Measurements from ENCODE around the gene P2RX4.
"Not testable (repeated sequence)": the region's sequence is repeated elsewhere in the genome, so short reads cannot be mapped to it uniquely, and the experiment has no call there.

P2RX4 gene, protein sequence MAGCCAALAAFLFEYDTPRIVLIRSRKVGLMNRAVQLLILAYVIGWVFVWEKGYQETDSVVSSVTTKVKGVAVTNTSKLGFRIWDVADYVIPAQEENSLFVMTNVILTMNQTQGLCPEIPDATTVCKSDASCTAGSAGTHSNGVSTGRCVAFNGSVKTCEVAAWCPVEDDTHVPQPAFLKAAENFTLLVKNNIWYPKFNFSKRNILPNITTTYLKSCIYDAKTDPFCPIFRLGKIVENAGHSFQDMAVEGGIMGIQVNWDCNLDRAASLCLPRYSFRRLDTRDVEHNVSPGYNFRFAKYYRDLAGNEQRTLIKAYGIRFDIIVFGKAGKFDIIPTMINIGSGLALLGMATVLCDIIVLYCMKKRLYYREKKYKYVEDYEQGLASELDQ

DNA sequence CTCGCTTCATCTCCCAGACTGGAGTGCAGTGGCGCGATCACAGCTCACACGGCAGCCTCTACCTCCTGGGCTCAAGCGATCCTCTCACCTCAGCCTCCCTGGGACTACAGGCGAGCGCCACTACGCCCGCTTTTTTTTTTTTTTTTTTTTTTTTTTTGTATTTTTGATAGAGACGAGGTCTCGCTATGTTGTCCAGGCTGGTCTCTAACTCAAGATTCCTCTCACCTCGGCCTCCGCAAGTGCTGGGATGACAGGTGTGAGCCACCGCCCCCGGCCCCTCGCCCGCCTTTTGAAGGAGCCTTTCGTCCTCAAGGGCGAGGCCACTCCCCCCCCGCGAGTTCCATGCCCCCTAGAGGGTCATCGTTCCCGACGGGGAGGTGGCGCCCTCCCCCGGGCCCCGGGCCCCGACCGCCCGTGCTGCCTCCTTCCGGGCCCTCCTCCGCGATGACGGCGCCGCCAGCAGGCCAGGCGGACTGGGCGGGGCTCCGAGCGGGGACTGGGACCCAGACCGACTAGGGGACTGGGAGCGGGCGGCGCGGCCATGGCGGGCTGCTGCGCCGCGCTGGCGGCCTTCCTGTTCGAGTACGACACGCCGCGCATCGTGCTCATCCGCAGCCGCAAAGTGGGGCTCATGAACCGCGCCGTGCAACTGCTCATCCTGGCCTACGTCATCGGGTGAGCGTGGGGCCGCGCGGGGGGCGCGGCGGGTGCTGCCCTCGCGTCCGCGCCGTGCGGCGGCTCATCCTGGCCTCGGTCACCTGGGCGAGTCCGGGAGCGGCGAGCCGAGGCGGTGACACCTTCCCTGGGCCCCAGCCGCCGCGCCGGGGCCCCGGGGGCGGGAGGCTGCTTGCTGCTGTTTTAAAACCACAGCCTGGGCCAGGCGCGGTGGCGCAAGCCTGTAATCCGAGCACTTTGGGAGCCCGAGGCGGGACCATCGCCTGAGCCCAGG, at the start of gene P2RX4:
Gene P2RX4 (plus strand): TSS at position 506 of the 949 bp plus-strand sequence. CDS start 36 bp downstream, at position 542.
- DNase-seq (ENCODE audit: low spot score) (peak; percentile 94), FAIRE-seq (peak; percentile 5)

- no peak for DNase-seq (ENCODE audit: low spot score)
- FAIRE-seq: no peak
These were observed 47.5 kb upstream of the P2RX4 start for GRCh38 chr12:121162384-121162783.

DNA sequence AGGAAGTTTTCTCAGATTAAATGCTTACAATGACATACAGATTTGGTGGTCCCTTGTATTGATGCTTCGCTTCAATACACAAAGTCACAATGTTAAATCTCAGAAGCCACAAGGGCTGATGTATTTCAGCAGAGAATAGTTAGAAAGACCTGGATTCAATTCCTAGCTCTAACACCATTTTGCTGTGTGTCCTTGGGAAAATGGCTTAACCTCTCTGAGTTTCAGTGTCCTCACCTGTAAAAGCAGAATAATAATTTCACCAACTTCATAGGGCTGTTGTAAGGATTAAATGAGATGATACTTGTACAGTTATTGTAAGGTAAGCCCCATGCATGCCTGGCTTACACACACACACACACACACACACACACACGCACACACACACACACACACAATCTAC, 46.9 kb upstream of the P2RX4 start:
- FAIRE-seq (no peak), DNase-seq (ENCODE audit: low spot score) (no peak)

- DNase-seq (ENCODE audit: low spot score); FAIRE-seq: not testable (repeated sequence)
These were observed 45.1 kb upstream of the P2RX4 start for GRCh38 chr12:121164839-121165238.

- peak; percentile 32 for FAIRE-seq
These were observed 44.6 kb upstream of the P2RX4 start for GRCh38 chr12:121165316-121165715.

DNA sequence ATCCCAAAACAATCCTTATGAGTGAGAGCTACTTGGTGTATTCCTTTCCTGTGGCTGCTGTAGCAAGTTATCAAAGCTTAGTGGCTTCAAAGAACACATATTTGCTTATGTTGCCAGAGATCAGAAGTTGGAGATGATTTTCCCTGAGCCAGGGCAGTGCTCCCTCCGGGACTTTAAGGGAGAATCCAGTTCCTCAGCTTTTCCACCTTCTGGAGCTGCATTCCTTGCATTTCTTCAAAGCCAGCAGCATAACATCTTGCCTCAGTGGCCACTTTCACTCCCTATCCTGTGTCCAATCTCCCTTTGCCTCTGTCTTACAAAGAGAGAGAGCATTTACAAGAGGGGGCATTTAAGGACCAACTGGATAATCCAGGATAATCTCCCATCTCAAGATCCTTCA, 43.6 kb upstream of the P2RX4 start:
- DNase-seq (ENCODE audit: low spot score) (no peak), FAIRE-seq (no peak)

More at GRCh38 chr12:121165316-121165715, 44.6 kb upstream of the P2RX4 start:
- peak; percentile 60 for DNase-seq (ENCODE audit: low spot score)

- FAIRE-seq (no peak), DNase-seq (ENCODE audit: low spot score) (no peak)
These were observed 42.6 kb upstream of the P2RX4 start for GRCh38 chr12:121167232-121167820.

GRCh38 chr12:121167951-121168350, 42.0 kb upstream of the P2RX4 start:
- FAIRE-seq: no peak
- no peak for DNase-seq (ENCODE audit: low spot score)

DNA sequence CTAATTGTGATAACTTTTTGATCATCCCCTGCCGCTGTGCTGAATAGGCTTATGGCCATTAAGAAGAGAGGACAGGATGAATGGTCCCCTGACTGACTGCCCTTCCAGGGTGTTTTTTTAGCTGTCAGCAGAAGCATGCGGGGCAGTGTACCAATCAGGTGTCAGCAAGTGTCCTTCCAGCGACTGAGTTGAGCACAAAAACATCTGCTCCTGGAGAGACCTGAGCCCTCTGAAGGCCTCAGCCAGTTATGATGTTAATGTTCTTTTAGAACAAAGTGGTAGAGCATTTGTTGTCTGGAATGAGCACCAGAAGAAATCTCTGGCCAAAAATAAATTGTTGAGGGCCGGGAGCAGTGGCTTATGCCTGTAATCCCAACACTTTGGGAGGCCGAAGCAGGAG, 39.8 kb upstream of the P2RX4 start:
- no peak for FAIRE-seq
- no peak for DNase-seq (ENCODE audit: low spot score)

DNA sequence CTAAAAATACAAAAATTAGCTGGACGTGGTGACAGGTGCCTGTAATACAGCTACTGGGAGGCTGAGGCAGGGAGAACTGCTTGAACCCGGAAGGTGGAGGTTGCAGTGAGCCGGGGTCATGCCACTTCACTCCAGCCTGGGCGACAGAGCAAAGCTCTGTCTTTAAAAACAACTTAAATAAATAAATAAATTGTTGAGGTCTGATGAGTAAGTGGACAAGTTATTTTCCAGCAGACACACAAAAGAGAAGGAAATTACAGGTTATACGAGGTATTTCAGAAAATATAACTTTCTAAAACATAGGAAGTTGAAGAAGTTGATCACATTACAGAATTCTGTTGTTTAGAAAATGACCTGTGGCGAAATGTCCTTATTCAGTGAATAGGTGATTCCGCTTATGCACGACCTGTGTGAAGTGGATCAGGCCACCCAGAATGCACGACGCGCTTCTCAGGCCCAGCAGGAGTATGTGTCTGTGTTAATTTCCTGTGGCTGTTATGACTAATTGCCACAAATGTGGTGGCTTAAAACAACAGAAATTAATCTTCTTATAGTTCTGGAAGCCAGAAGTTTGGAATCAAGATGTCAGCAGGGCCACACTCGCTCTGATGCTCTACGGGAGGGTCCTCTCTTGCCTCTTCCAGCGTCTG, 39.2 kb upstream of the P2RX4 start:
- no peak for FAIRE-seq

DNA sequence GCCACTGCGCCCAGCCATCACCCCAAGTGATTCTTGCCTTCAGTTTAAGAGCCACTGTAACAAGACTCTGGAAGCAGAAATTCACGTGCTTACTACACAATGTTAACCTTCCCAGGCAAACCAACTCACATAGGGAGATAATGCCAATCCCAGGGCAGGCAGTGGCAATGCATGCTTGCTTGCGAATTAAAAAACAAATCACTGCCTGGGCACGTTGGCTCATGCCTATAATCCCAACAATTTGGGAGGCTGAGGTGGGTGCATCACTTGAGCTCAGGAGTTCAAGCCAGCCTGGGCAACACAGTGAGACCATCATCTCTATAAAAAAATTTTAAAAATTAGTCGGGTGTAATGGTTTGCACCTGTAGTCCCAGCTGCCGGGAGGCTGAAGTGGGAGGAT, 37.8 kb upstream of the P2RX4 start:
- no peak for DNase-seq (ENCODE audit: low spot score)
- no peak for FAIRE-seq

More for the DNA sequence above, 39.2 kb upstream of the P2RX4 start:
- DNase-seq (ENCODE audit: low spot score): no peak

GRCh38 chr12:121175383-121176119, 34.4 kb upstream of the P2RX4 start:
- FAIRE-seq: no peak

DNA sequence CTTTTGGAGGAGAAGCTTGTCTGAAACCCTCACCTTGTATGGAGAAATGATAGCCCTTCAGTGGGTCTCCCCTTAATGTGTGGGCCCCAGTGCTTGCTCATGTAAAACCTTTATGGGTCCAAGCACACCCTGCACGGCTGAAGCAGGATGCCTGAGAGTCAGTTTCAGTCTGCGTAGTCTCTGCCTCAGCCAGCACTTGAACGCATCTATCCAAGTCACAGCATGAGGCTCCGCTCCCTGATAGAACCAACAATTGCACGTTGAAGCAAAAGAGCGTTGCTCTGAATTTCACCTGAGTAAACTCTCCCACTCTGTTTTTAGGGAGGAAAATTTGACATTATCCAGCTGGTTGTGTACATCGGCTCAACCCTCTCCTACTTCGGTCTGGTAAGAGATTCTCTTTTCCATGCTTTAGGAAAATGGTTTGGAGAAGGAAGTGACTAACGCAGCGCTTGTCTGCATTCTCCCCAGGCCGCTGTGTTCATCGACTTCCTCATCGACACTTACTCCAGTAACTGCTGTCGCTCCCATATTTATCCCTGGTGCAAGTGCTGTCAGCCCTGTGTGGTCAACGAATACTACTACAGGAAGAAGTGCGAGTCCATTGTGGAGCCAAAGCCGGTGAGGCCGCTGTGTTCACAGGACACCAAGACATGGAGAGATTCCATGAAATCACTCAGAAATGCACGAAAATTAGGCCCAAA, 33.0 kb upstream of the P2RX4 start:
- FAIRE-seq (no peak), DNase-seq (ENCODE audit: low spot score) (no peak)

More at GRCh38 chr12:121175383-121176119, 34.4 kb upstream of the P2RX4 start:
- DNase-seq (ENCODE audit: low spot score): no peak

DNA sequence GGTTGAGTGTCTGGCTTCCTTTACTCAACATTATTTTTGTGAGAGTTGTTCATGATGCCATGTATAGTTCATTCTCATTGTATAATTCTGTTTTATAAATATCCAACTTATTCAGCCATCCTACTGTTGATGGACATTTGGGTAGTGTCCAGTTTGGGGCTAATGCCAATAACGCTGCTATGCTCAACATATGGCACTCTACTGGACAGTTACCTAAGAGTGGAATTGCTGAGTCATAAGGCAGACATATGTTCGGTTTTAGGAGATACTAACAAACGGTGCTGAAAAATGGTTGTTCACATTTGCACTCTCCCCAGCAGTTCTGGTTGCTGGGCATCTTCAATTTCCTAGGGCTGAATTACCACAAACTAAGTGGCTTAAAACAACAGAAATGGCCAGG, 28.7 kb upstream of the P2RX4 start:
- DNase-seq (ENCODE audit: low spot score): no peak
- FAIRE-seq: no peak

DNA sequence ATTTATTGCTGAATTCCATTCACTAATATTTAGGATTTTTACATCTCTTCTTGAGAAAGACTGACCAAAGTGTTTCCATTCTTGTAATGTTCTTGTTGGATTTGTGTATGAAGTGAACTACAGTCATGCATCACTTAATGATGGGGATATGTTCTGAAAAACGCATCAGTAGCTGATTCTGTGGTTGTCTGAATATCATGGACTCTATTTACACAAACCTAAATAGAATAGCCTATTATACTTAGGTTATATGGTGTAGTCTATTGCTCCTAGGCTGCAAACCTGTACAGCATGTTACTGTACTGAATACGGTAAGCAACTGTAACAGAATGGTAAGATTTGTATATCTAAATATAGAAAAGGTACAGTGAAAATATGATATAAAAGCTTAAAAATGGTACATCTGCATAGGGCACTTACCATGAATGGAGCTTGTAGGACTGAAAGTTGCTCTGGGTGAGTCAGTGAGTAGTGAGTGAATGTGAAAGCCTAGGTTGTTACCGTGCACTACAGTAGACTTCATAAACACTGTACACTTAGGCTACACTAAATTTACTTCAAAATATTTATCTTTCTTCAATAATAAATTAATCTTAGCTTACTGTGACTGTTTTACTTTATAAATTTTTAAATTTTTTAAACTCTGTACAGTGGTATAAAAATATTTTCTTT, 27.6 kb upstream of the P2RX4 start:
- no peak for FAIRE-seq
- no peak for DNase-seq (ENCODE audit: low spot score)

- DNase-seq (ENCODE audit: low spot score): no peak
- FAIRE-seq: no peak
These were observed 25.5 kb upstream of the P2RX4 start for GRCh38 chr12:121184425-121184824.

- DNase-seq (ENCODE audit: low spot score) (no peak), FAIRE-seq (no peak)
These were observed 24.7 kb upstream of the P2RX4 start for GRCh38 chr12:121184984-121185889.

DNA sequence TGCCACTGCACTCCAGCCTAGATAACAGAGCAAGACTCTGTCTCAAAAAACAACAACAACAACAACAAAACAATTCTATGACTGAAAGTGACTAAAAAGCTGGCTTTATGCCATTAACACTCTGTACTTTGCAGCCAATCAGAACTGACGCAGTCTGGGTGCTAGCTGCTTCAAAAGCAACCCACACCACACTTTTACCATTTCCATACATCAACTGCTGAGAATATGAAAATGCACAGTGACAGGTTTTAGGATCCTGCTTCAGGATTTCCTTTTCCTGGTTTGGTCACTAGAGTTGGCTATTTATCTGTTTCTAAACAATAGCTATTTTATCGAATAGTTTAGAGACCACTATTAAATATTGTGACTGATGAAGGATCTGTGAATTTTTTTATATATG, 23.1 kb upstream of the P2RX4 start:
- DNase-seq (ENCODE audit: low spot score): no peak
- FAIRE-seq: no peak

Measured in urothelium cell line (cell line).